Measurements from ENCODE around the gene BRD4.

DNA sequence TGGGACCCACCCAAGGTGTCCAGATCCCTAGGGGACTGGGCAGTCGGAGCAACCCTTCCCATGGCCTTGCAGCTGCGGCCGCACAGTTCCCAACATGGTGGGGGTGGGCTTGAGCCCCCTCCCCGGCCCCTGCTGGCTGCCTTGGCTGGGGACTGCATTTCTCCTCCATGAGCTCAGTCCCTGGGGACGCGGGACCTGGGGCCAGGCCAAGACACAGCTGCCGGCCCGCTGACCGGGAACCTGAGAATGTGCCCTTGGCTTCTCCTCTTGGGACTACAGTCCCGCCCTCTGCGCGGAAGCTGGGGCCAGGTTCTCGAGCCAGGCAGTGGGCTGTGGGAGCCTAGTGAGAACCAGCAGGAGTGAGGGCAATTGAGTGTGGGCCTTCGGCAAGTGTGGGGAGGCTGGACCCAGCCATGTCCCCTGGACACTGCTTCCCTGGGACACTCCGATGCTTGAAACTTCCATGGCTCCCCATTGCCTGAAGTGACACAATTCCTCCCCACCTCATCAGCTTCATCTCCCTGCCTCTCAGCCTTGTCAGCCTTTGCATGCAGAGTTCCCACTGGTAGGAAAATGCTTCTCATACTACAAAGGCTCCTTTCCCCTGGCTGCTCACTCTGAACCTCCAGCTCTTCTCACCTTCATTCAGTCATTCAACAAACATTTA, 118.5 kb downstream of the BRD4 start:
- TF ChIP-seq PAX8 (IDR thresholded peaks at IDR 0.05) = no peak
- no peak for TF ChIP-seq LARP7 (IDR thresholded peaks at IDR 0.05)
- TF ChIP-seq POLR2AphosphoS2 (IDR thresholded peaks at IDR 0.05; ENCODE audit: low read depth, low read length) = no peak
- no peak for TF ChIP-seq HCFC1 (IDR thresholded peaks at IDR 0.05; ENCODE audit: low read length)
- TF ChIP-seq, protein P1, sequence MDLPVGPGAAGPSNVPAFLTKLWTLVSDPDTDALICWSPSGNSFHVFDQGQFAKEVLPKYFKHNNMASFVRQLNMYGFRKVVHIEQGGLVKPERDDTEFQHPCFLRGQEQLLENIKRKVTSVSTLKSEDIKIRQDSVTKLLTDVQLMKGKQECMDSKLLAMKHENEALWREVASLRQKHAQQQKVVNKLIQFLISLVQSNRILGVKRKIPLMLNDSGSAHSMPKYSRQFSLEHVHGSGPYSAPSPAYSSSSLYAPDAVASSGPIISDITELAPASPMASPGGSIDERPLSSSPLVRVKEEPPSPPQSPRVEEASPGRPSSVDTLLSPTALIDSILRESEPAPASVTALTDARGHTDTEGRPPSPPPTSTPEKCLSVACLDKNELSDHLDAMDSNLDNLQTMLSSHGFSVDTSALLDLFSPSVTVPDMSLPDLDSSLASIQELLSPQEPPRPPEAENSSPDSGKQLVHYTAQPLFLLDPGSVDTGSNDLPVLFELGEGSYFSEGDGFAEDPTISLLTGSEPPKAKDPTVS (IDR thresholded peaks at IDR 0.05; ENCODE audit: low read depth, low read length) = no peak
- TF ChIP-seq, protein P2, sequence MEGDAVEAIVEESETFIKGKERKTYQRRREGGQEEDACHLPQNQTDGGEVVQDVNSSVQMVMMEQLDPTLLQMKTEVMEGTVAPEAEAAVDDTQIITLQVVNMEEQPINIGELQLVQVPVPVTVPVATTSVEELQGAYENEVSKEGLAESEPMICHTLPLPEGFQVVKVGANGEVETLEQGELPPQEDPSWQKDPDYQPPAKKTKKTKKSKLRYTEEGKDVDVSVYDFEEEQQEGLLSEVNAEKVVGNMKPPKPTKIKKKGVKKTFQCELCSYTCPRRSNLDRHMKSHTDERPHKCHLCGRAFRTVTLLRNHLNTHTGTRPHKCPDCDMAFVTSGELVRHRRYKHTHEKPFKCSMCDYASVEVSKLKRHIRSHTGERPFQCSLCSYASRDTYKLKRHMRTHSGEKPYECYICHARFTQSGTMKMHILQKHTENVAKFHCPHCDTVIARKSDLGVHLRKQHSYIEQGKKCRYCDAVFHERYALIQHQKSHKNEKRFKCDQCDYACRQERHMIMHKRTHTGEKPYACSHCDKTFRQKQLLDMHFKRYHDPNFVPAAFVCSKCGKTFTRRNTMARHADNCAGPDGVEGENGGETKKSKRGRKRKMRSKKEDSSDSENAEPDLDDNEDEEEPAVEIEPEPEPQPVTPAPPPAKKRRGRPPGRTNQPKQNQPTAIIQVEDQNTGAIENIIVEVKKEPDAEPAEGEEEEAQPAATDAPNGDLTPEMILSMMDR (IDR thresholded peaks at IDR 0.05 in 2 of 3, conservative IDR thresholded peaks at IDR 0.05 in 1 of 3; ENCODE audit: control insufficient read depth in 2 of 3, extremely low read depth in 1 of 3, insufficient read depth in 1 of 3, low read depth in 3 of 3, low read length in 3 of 3) = no peak
- TF ChIP-seq YY1 (IDR thresholded peaks at IDR 0.05; ENCODE audit: low read depth, low read length) = no peak
- TF ChIP-seq, protein P3, sequence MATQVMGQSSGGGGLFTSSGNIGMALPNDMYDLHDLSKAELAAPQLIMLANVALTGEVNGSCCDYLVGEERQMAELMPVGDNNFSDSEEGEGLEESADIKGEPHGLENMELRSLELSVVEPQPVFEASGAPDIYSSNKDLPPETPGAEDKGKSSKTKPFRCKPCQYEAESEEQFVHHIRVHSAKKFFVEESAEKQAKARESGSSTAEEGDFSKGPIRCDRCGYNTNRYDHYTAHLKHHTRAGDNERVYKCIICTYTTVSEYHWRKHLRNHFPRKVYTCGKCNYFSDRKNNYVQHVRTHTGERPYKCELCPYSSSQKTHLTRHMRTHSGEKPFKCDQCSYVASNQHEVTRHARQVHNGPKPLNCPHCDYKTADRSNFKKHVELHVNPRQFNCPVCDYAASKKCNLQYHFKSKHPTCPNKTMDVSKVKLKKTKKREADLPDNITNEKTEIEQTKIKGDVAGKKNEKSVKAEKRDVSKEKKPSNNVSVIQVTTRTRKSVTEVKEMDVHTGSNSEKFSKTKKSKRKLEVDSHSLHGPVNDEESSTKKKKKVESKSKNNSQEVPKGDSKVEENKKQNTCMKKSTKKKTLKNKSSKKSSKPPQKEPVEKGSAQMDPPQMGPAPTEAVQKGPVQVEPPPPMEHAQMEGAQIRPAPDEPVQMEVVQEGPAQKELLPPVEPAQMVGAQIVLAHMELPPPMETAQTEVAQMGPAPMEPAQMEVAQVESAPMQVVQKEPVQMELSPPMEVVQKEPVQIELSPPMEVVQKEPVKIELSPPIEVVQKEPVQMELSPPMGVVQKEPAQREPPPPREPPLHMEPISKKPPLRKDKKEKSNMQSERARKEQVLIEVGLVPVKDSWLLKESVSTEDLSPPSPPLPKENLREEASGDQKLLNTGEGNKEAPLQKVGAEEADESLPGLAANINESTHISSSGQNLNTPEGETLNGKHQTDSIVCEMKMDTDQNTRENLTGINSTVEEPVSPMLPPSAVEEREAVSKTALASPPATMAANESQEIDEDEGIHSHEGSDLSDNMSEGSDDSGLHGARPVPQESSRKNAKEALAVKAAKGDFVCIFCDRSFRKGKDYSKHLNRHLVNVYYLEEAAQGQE (IDR thresholded peaks at IDR 0.05; ENCODE audit: low read depth, low read length) = no peak
- no peak for TF ChIP-seq POLR2AphosphoS5 (IDR thresholded peaks at IDR 0.05; ENCODE audit: low read length)
- TF ChIP-seq SUZ12 (IDR thresholded peaks at IDR 0.05; ENCODE audit: unreplicated experiment) = no peak
- no peak for TF ChIP-seq CREM (IDR thresholded peaks at IDR 0.05; ENCODE audit: low read depth)
- TF ChIP-seq SREBF1 (IDR thresholded peaks at IDR 0.05; ENCODE audit: low read length) = no peak
- TF ChIP-seq PAX5 (IDR thresholded peaks at IDR 0.05; ENCODE audit: borderline replicate concordance, low read depth, low read length) = no peak
